ENCODE data around the gene TSHR.

TSHR gene

GRCh38 chr14:80957613-80958012, 2.2 kb downstream of the TSHR start:
- TF ChIP-seq TAF1 (IDR thresholded peaks at IDR 0.05; ENCODE audit: low read depth) = no peak
- TF ChIP-seq REST (IDR thresholded peaks at IDR 0.05; ENCODE audit: low read depth) = no peak
- TF ChIP-seq EP300 (IDR thresholded peaks at IDR 0.05; ENCODE audit: borderline replicate concordance) = no peak
- TF ChIP-seq NFIC (IDR thresholded peaks at IDR 0.05) = no peak
- TF ChIP-seq USF1 (IDR thresholded peaks at IDR 0.05) = no peak
- TF ChIP-seq, protein P1, sequence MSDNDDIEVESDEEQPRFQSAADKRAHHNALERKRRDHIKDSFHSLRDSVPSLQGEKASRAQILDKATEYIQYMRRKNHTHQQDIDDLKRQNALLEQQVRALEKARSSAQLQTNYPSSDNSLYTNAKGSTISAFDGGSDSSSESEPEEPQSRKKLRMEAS (IDR thresholded peaks at IDR 0.05) = no peak
- no peak for TF ChIP-seq CEBPB (IDR thresholded peaks at IDR 0.05)
- TF ChIP-seq ZBTB7A (IDR thresholded peaks at IDR 0.05; ENCODE audit: low read depth) = no peak
- no peak for TF ChIP-seq RAD21 (IDR thresholded peaks at IDR 0.05; ENCODE audit: low read depth)
- TF ChIP-seq CREB1 (IDR thresholded peaks at IDR 0.05; ENCODE audit: low read depth) = no peak

- no peak for TF ChIP-seq REST (IDR thresholded peaks at IDR 0.05; ENCODE audit: low read depth)
- no peak for TF ChIP-seq FOXM1 (IDR thresholded peaks at IDR 0.05; ENCODE audit: borderline replicate concordance, low read depth)
- no peak for TF ChIP-seq EGR1 (IDR thresholded peaks at IDR 0.05)
- no peak for TF ChIP-seq TAF1 (IDR thresholded peaks at IDR 0.05; ENCODE audit: low read depth)
- no peak for TF ChIP-seq ZBTB7A (IDR thresholded peaks at IDR 0.05; ENCODE audit: low read depth)
- TF ChIP-seq EP300 (IDR thresholded peaks at IDR 0.05; ENCODE audit: borderline replicate concordance) = no peak
- no peak for TF ChIP-seq CEBPB (IDR thresholded peaks at IDR 0.05)
Observed at GRCh38 chr14:80958226-80958625, 2.8 kb downstream of the TSHR start.

DNA sequence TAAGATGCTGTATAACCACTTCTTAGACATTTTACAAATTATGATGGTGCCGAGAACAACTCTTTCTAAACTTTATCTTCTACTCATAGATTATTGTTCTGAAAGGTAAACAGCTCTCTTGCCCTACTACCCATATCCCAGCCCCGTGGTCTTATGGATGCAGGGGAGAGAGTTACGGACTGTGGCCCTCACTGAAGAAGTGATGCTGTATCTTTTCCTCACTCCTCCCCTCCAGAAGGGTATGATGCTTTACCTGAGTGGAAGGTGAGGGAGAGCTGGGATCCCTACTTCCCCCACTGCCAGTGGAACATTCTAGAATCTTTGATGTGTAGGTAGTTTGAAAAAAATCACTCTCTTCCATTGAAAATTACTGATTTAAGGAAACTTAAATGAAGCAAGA, 3.5 kb downstream of the TSHR start:
- TF ChIP-seq TAF1 (IDR thresholded peaks at IDR 0.05; ENCODE audit: low read depth) (no peak), USF1 (IDR thresholded peaks at IDR 0.05) (no peak), RAD21 (IDR thresholded peaks at IDR 0.05; ENCODE audit: low read depth) (no peak), CEBPB (IDR thresholded peaks at IDR 0.05) (no peak), ZBTB7A (IDR thresholded peaks at IDR 0.05; ENCODE audit: low read depth) (no peak), CREB1 (IDR thresholded peaks at IDR 0.05; ENCODE audit: low read depth) (no peak), REST (IDR thresholded peaks at IDR 0.05; ENCODE audit: low read depth) (no peak), EP300 (IDR thresholded peaks at IDR 0.05; ENCODE audit: borderline replicate concordance) (no peak), TEAD4 (IDR thresholded peaks at IDR 0.05) (no peak), TCF12 (IDR thresholded peaks at IDR 0.05; ENCODE audit: low read depth) (no peak), YY1 (IDR thresholded peaks at IDR 0.05; ENCODE audit: low read depth) (no peak), NFIC (IDR thresholded peaks at IDR 0.05) (no peak), EGR1 (IDR thresholded peaks at IDR 0.05) (no peak), FOXM1 (IDR thresholded peaks at IDR 0.05; ENCODE audit: borderline replicate concordance, low read depth) (no peak)
- TF ChIP-seq, protein P1 (IDR thresholded peaks at IDR 0.05) = no peak

- TF ChIP-seq USF1 (IDR thresholded peaks at IDR 0.05) = no peak
- TF ChIP-seq TAF1 (IDR thresholded peaks at IDR 0.05; ENCODE audit: low read depth) = no peak
- no peak for TF ChIP-seq FOXM1 (IDR thresholded peaks at IDR 0.05; ENCODE audit: borderline replicate concordance, low read depth)
- no peak for TF ChIP-seq YY1 (IDR thresholded peaks at IDR 0.05; ENCODE audit: low read depth)
- TF ChIP-seq EGR1 (IDR thresholded peaks at IDR 0.05) = no peak
- TF ChIP-seq CREB1 (IDR thresholded peaks at IDR 0.05; ENCODE audit: low read depth) = no peak
- TF ChIP-seq TCF12 (IDR thresholded peaks at IDR 0.05; ENCODE audit: low read depth) = no peak
- no peak for TF ChIP-seq NFIC (IDR thresholded peaks at IDR 0.05)
- no peak for TF ChIP-seq TEAD4 (IDR thresholded peaks at IDR 0.05)
- TF ChIP-seq REST (IDR thresholded peaks at IDR 0.05; ENCODE audit: low read depth) = no peak
- TF ChIP-seq EP300 (IDR thresholded peaks at IDR 0.05; ENCODE audit: borderline replicate concordance) = no peak
- TF ChIP-seq CEBPB (IDR thresholded peaks at IDR 0.05) = no peak
- TF ChIP-seq RAD21 (IDR thresholded peaks at IDR 0.05; ENCODE audit: low read depth) = no peak
- TF ChIP-seq, protein P1 (IDR thresholded peaks at IDR 0.05) = no peak
- no peak for TF ChIP-seq ZBTB7A (IDR thresholded peaks at IDR 0.05; ENCODE audit: low read depth)
Observed at GRCh38 chr14:80959496-80959895, 4.1 kb downstream of the TSHR start.

Data from Ishikawa (cell line).